HG03558 (cell line): ENCODE results near the gene POLD1.
A peak's percentile ranks its signal among the peaks of the same experiment; 100 is the strongest.
"Not testable (repeated sequence)": the region's sequence is repeated elsewhere in the genome, so short reads cannot be mapped to it uniquely, and the experiment has no call there.

ENCODE experiments used
- ATAC-seq: cut with Tn5 transposase; IDR thresholded peaks from one replicate; pipeline ENCODE4 v1.9.1; 2021; ENCODE audit warnings: moderate number of reproducible peaks; ENCODE audit not compliant: unreplicated experiment; ENCODE audit errors: extremely low read depth

POLD1 gene

DNA sequence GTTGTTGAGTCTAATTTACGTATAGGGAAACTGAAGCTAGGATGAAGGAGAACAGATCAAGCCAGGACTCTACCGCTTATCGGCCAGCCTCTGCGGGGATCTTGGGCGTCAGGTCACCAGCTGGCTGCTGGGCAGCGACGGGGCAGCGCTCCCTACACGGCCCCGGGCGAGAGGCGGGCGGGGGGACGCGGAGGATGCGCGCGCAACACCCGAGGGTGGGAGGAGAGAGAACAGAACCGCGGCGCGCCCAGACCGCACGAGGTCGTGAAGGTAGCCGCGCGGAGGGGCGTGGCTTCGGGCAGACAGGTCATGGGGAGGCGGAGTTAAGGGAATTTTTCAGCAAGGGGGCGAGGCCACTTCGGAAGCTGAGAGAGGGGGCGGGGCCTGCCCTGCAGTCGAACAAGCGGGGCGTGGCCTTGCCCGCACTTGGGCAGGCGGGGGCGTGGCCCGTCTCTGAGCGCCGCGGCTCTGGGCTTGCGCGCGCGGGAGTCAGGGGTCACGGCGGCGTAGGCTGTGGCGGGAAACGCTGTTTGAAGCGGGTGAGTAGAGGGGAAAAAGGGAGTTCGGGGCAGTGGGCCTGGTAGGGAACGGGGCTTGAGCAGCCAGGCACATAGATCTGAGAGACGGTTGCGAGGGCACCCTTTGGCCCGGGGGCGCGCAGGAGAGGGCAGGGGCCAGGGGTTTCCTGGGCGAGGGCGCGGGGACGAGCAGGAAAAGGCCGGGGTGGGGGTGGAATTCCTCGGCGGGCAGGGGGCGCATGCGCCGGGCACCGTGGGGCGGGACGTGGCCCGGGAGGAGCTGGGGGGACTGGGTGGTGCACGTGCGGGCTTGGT is at the start of gene POLD1:
Gene POLD1, plus strand, starts transcription at position 496 of the 833 bp plus-strand sequence. CDS start 14,505 bp downstream, outside the sequence.
- peak; percentile 65 for ATAC-seq

DNA sequence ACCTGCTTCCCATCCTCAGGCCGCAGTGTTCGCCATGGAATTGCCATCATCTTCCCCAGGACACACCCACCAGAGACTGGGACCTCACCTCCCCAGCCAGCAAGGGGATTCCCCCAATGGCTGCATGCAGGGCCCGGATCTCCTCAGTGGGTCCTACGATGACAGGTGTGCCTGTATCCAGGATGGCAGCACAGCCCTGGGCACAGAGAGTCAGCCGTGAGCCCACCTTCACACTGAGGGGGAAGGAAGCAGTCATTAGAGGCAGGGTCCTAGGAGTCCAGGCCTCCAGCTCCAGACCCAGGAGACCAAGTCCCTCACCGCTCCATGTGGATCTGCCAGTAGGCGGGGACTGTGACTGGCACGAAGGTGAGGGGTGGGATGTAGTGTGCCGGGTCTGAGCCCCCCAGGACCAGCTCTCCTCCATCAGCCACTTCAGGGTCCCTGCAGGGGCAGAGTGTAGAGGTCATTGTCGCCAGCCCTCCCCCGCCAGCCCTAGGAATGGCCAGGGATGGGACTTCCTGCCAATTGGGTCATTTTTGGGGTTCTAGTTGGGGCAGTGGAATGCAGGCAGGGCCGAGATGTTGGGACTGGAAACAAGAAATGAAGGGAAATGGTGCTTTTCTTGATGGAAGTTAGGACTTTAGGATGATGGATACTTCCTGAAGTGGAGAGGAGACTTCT is 49.3 kb upstream of the POLD1 start:
- ATAC-seq, result no peak

DNA sequence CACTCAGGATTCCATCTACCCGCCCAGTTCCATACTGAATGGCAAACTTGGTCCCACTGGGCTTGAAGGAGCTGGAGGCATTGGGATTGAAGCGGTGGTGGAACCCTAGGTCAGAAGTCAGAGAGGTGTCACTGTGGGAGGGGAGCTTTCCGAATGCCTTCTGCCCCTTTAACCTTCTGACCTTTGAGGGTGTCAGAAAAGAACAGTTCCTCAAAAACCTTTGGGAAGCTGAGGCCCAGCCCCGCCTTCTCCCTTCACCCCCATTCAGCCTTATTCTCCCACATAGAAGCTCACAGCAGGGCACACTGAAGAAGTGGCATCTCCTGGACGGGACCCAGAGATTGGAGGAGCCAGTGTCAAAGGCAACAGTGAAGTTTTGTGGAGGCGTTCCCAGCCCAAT is 47.1 kb upstream of the POLD1 start:
- not testable (repeated sequence) for ATAC-seq

DNA sequence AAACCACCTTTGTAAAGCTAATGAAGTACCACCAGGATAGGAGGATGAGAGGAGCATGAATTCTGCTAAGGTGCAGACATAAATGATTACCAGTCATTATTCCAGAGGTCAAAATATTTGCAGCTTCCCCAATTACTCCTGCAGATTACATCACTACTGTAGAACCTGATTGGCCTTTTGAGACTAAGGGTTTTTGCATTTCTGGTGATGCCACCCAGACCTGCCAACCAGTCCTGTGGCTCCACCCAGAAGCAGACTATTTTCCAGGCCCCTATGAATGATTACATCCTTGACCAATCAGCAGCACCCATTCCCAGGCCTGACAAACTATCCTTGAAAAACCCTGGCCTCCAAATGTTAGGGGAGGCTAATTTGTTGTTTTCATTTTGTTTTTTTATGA is 43.8 kb upstream of the POLD1 start:
- ATAC-seq, result no peak

DNA sequence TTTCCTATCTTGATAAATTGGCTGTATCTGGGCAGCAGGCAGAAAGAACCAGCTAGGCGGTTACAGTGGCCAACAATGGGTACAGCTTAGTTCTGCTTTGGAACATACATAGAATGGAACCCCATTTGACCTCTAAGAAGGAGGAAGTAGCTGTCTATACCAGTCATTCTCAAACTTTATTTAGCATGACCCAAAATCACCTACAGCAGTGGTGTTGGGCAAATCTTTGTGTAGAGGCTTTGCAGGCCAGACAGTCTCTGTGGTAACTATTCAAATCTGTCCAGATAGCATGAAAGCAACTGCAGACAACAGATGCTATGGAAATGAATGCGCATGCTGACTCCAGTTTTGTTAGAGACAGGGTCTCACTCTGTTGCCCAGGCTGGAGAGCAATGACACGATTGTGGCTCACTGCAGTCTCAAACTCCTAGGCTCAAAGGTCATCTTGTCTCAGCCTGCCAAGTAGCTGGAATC is 43.0 kb upstream of the POLD1 start:
- ATAC-seq, result peak; percentile 42

DNA sequence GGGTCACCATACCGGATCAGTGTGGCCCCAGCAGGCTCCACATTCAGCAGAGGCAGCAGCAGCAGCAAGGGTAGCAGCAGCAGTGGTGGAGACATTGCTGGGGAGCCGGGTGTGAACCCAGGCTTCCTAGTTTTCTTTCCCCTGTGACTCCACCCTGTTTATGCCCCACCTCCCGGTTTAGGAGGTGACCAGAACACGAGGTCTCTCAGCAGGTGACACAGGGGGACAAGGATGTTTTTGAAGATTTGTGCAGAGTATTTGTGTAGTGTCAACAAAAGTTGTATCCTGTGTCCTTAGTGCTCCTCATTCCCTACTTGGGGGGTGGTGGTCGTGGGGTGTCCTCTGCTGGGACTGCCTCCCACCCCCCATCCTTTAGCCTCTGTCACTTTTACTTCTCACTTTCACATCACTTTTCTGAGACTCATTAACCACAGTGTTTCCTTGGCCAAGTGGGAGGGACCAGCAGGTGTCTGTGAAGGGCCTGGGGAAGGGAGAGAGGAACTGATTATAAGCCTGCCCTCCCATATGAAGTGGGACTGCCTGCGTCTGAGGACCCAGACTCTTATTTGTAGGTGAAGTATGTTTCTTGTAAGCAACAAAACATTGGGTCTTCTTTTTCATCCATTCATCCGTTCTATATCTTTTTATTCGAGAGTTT is 39.4 kb upstream of the POLD1 start:
- no peak for ATAC-seq

DNA sequence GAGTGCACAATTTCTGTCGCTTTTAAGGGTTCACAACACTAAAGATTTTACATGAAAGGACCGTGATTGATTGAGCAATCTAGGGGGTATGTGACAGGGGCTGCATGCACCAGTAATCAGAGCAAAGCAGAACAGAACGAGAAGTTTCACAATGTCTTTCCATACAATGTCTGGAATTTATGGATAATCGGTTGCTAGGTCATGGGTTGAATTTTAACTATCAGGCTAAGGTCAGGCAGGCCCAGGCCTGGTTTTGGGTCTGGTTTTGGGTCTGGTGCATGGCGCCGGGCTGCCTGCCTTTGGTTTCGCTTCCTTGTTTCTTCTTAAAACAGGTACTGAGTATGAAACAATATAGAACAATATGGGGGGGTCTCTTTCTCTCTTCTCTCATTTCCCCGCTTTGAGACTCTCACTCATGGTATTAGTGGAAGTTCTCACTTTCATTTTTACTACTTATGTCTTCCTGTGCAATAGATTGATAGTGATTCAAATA is 37.0 kb upstream of the POLD1 start:
- ATAC-seq, result not testable (repeated sequence)

DNA sequence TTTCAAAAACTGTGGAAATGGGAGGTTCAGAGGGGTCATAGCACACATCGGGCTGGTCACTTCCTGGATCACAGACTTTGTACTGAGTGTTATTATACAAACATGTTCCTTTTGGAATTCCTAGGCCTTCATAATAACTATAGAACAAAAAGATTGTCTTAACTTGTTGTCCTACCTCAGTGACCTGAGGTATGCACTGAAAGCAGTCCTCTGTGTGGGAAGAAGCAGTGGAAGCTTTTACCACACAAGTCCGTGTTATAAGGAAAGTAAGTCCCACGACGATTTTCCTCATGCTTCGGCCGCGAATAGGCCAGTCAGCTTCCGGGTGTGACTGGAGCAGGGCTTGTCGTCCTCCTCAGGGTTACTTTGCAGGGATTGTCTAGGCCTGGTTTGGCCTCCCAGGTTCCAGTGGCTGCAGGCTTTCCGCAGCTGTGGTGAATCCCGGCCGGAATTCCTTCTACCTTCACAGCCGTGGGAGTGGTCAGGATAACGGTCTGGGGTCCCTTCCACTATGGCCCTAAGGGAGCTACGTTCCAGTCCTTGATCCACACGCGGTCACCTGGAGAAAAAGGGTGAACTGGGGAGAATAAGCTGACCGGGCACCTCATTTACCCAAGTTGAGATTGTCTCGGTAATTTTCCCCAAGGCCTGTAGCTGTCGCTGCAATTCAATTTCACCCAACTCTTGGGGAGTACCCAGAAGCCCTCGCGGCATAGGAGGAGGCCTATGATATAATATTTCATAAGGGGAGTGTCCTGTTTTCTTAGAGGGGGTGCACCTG is 34.7 kb upstream of the POLD1 start:
- ATAC-seq, result no peak

DNA sequence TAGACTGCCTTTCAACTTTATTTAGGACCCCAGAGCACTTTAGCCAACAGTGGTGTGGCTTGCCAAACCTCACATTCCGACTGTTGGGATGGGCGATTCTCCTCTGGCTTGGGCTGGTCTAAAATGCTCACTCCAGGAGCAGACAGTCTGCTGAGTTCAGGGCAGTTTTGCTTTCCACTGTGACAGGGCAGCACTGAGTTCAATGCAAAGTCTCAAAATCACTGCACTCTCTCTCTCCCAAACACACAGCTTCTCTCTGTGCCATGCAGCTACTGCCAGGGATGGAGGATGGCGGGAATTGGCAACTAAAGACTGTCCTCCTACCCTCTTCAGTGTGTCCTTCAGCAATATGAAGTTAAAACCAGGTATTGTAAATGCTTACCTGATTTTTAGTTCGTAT is 31.9 kb upstream of the POLD1 start:
- ATAC-seq, result no peak

DNA sequence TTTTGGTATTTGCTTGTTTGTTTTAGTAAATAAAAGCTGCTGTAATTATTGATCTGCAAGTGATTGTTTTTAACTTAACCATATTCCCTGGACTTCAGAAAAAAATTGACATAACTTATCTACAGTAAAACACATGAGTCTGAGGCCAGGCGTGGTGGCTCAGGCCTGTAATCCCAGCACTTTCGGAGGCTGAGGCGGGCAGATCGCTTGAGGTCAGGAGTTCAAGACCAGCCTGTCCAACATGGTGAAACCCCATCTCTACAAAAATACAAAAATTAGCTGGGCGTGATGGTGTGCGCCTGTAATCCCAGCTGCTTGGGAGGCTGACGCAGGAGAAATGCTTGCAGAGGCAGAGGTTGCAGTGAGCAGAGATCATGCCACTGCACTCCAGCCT is 30.7 kb upstream of the POLD1 start:
- ATAC-seq, result not testable (repeated sequence)

DNA sequence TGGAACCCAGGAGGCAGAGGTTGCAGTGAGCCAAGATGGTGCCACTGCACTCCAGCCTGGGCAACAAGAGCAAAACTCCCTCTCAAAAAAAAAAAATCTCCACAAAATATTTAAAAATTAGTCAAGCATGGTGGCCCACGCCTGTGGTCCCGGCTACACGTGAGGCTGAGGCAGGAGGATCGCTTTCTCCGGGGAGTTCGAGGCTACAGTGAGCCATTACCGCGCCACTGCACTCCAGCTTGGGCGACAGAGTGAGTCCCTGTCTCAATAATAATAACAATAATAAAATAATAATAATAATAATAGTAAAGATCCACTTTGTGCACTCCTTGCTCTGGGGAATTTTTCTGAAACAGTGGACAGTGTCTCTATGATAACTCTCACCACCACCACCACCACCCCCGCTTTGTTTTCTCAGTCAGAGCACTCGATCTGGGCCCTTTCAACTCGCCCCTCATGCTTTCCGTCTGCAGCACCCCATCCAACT is 27.4 kb upstream of the POLD1 start:
- ATAC-seq, result no peak

DNA sequence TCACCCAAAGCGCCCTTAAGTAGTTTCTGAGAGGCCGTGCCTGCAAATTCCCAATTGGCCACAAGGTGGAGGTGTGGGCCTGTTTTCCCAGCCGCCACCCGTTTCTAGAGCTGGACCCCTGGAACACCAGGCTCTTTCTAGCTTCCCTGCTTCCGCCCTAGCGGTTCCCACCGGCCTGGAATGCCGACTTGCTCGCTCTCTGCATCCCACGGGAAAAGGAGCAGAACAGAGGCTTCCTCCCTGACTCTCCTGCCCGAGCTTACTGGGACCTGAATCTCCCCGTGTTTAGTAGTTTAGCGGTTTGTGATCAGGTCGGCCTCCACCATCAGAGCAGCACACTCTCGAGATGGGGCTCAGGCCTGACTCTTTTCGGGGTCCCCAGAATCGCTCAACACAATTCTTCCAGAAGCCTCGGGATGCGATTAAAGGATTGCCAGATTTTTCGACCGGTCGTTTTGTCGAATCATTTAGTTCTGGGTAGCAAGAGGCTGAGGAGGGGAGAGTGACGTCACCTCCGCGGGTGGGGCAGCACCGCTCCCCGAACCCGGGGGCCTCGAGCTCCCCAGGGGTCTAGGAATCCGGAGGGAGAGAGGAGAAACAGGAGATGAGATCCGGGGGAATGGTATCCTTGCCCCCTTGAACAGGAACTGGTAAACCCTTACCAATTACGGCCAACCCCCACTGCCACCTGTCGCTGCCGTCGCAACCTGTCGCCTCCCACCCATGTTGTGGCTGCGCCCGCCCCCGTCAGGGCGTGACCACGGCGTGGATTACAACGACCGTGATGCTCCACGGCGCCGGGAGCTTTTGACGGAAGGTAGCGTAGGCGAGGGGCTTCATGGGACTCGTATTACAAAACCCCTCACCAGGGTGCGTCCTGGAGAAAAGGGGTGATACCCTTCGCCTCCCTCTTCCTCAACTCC is 26.7 kb upstream of the POLD1 start:
- no peak for ATAC-seq

DNA sequence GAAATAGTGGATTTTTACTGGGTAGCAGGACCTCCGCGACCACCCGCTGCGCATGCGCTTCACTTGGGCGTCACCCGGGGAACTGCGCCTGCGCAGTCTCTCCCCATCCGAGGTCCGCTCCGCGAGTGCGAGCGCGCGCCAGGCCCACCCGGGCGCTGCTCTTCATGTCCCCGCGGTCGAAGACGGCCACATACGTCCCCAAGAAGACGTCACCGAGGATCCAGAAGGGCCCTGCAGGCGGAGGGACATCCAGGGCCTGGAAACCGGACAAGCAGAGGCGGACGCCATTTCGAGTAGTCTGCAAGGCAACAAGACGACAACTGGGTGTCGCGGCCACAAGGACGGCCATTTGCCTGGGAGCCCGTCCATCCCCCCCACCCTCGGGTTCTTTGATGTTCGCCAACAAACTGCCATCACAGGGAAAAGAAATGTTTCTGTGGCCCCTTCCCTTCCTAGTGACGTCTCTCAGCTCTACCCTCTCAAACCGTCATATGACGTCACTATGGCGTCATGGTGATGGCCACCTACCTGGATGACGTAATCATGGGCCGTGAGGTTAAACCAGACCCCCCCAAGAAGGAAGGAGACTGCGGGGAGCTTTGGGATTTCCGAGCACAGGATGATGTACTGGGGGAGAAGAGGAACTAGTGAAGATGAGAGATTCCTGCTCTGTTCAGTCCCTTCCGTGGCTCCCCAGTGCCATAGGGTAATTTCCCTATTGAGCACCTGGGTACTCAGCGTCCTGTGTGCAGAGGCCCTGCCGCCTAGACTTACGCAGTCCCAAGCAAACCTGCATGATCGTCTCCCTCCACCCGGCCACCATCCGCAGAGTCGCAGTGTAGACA is 25.4 kb upstream of the POLD1 start:
- no peak for ATAC-seq

DNA sequence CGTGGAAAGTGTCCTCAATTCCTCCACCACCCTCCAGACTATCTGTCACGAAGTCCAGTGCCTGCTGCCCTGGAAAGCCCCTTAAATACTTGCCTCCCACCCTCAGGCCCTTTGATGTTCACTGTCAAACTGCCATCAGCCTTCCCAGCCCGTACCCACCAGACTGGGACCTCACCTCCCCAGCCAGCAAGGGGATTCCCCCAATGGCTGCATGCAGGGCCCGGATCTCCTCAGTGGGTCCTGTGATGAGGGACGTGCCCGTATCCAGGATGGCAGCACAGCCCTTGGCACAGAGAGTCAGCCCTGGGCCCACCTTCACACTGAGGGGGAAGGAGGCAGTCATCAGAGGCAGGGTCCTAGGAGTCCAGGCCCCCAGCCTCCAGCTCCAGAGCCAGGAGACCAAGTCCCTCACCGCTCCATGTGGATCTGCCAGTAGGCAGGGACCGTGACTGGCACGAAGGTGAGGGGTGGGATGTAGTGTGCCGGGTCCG is 24.8 kb upstream of the POLD1 start:
- no peak for ATAC-seq

DNA sequence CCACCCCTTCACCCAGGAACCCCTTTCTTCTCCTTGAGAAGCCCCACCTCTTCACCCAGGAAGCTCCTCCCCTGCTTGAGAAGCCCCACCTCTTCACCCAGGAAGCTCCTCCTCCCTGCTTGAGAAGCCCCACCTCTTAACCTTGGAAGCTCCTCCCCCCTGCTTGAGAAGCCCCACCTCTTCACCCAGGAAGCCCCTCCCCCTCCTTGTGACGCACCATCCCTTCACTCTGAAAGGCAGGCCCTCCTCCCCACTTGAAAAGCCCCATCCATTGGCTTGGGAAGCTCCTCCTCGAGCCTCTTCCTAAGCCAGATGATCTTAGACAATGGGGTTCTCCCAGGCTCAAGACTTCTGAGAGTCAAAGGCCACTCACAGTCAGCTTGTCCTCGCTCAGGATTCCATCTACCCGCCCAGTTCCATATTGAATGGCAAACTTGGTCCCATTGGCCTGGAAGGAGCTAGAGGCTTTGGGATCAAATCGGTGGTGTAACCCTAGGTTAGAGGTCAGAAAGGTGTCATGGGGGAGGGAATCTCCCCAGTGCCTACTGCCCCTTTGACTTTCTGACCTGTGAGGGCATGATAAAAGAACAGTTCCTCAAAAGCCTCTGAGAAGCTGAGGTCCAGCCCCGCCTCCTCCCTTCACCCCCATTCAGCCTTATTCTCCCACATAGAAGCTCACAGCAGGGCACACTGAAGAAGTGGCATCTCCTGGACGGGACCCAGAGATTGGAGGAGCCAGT is 22.7 kb upstream of the POLD1 start:
- ATAC-seq, result no peak

DNA sequence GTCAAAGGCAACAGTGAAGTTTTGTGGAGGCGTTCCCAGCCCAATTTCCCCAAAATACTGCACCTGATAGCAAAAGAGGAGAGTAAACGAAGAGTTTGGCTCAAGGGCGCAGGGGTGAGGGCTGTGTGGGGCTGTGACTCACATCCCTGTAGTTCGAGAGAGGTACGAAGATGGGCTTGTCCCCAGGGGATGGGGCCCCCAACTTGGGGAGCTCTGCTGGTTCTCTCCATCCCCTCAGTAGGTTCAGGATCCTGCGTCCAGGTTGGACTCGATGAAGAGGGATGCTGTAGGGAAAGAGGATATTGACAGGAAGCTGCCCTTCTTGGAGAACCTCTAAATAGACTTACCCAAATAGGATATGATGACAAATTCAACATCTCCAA is 22.1 kb upstream of the POLD1 start:
- ATAC-seq, result no peak
